ENCODE data around the gene COQ3. TPM values are rescaled to one million over a fixed set of nuclear protein-coding genes. Genes with fewer than 3 reads are reported as not detected.

COQ3 gene
- total and polyA plus RNA-seq, 2 of the 8 experiments (the other 6 are each of a cell fraction or from before 2014, with no cell fraction given): 8.4 to 16.2 TPM

DNA sequence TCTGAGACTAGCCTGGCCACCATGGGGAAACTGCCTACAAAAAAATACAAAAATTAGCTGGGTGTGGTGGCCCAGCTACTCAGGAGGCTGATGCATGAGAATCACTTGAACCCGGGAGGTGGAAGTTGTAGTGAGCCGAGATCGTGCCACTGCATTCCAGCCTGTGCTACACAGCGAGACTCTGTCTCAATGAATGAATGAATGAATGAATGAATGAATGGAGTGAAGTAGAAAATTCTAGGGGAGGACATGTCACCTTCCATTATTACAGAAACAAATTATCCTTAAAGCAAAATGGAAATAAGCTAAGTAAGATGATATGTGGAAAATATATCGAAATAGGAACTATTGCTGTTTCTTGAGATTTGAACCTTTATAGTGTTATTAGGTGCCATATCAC, 34.0 kb upstream of the COQ3 start:
- Histone ChIP-seq H2BK5ac (ENCODE audit: low read depth, low read length) (no peak overlapping the region), H2BK15ac (ENCODE audit: low read length) (no peak overlapping the region), H3K14ac (ENCODE audit: insufficient read length) (no peak overlapping the region), H4K5ac (ENCODE audit: insufficient read length, low read depth, low read length) (no peak overlapping the region), H3K9me3 (ENCODE audit: insufficient read depth in 2 of 2, low read depth in 1 of 2, low read length in 1 of 2) (no peaks in the 10 kb centered on the region), H3K27ac (ENCODE audit: low read depth, low read length) (no peak overlapping the region), H3K18ac (ENCODE audit: extremely low read depth, low read length) (no peak overlapping the region), H3K79me2 (ENCODE audit: control insufficient read depth in 1 of 2, insufficient read depth in 2 of 2, low read length in 2 of 2) (peaks cover 14 to 35% of the 10 kb centered on the region in 2 experiments), H2BK120ac (replicated peaks; ENCODE audit: low read depth, low read length) (no peak overlapping the region), H2AFZ (ENCODE audit: low read length) (no peak overlapping the region), H3K4me3 (ENCODE audit: extremely low read depth in 1 of 4, insufficient read depth in 2 of 4, low read depth in 3 of 4, low read length in 4 of 4) (no peak overlapping the region), H3K9ac (replicated peaks in 1 of 4; ENCODE audit: extremely low read depth in 1 of 4, low read depth in 3 of 4, low read length in 3 of 4) (no peak overlapping the region), H3K36me3 (ENCODE audit: control insufficient read depth in 2 of 4, insufficient read depth in 4 of 4, low read length in 3 of 4) (peaks cover 0 to 16% (median 0%) of the 10 kb centered on the region in 4 experiments; a peak in 2 of 8 replicates), H2AK5ac (ENCODE audit: low read depth, low read length) (no peak overlapping the region), H3K56ac (replicated peaks; ENCODE audit: insufficient read length, low read depth, low read length) (no peak overlapping the region), H3K27me3 (replicated peaks in 1 of 4; ENCODE audit: control insufficient read depth in 3 of 4, extremely low read depth in 1 of 4, insufficient read depth in 3 of 4, low read length in 3 of 4) (no peaks in the 10 kb centered on the region), H2BK12ac (ENCODE audit: low read depth, low read length) (no peak overlapping the region), H3K4me2 (ENCODE audit: insufficient read depth in 1 of 2, low read depth in 2 of 2, low read length in 2 of 2) (no peak overlapping the region), H3K4ac (replicated peaks; ENCODE audit: insufficient read length, low read depth, low read length) (no peak overlapping the region), H3K23ac (ENCODE audit: insufficient read length) (no peak overlapping the region), H3K4me1 (replicated peaks in 1 of 4; ENCODE audit: control insufficient read depth in 3 of 4, insufficient read depth in 4 of 4, low read length in 3 of 4) (peaks cover 0 to 11% (median 5%) of the 10 kb centered on the region in 4 experiments; a peak in 4 of 7 replicates), H3K23me2 (ENCODE audit: low read depth, low read length) (peaks cover 8% of the 10 kb centered on the region; the same call in 1 of the 2 replicates), H4K20me1 (replicated peaks in 1 of 2; ENCODE audit: control insufficient read depth in 1 of 2, insufficient read depth in 2 of 2, low read length in 2 of 2) (peaks cover 8 to 11% of the 10 kb centered on the region in 2 experiments), H3K79me1 (ENCODE audit: low read depth, low read length) (no peaks in the 10 kb centered on the region), H4K91ac (replicated peaks; ENCODE audit: insufficient read length, low read length) (no peak overlapping the region), H4K8ac (ENCODE audit: extremely low read depth, insufficient read depth, low read length) (no peak overlapping the region), H2BK20ac (ENCODE audit: low read length) (no peak overlapping the region)
- WGBS, 2 experiments (ENCODE audit: extremely low coverage in 1 of 2, insufficient coverage in 1 of 2, insufficient read length in 1 of 2, insufficient replicate concordance in 2 of 2, low coverage in 1 of 2, low lambda C conversion rate in 2 of 2, missing lambda C conversion rate in 1 of 2): 93% methylated on average over 5 of the region's 5 CpGs; no CpG with 5 or more reads in 1 of the 2 experiments
- CTCF ChIA-PET (ENCODE audit: partially characterized antibody): interaction anchor here (1.7 kb wide), 1 partner anchor 103 kb away, joined by 4 read pairs; no protein-coding TSS in a partner anchor
- POLR2A ChIA-PET (ENCODE audit: partially characterized antibody): interaction anchor here (0.9 to 1.5 kb wide), 5 partner anchors 9 to 78 kb away, joined by 3 to 4 read pairs (median 3); partner anchors contain the start of gene FAXC
- no peak for TF ChIP-seq RAD21 (IDR thresholded peaks at IDR 0.05 in 1 of 2, conservative IDR thresholded peaks at IDR 0.05 in 1 of 2; ENCODE audit: low read depth in 2 of 2, low read length in 2 of 2)
- TF ChIP-seq SIN3A (conservative IDR thresholded peaks at IDR 0.05 in 1 of 2, IDR thresholded peaks at IDR 0.05 in 1 of 2; ENCODE audit: low read depth in 1 of 2, low read length in 2 of 2): no peak
- no peak for TF ChIP-seq CTBP2 (IDR thresholded peaks at IDR 0.05; ENCODE audit: borderline replicate concordance, insufficient read depth, insufficient read length, low read length)
- TF ChIP-seq TCF12 (IDR thresholded peaks at IDR 0.05; ENCODE audit: low read depth, low read length): no peak
- FAIRE-seq (no peak), DNase-seq (ENCODE audit: low read depth in 1 of 2, low spot score in 2 of 2) (no peak)

Data from H1 (cell line).